K562 (cell line): Measurements from ENCODE around the gene C17orf78. TPM values are rescaled to one million over a fixed set of nuclear protein-coding genes. Genes with fewer than 3 reads are reported as not detected.

Experiments used
- ATAC-seq: fragments of 200-7000 bp; cut with Tn5 transposase; 3 replicates; pipeline ENCODE4 v1.9.1; 2020; ENCODE audit warnings: moderate library complexity
- BruUV-seq: library from RNA; stranded (reverse); fragments of 400-500 nt; replicated peaks from 2 replicates; lab custom pipeline; 2021; lab: Mats Ljungman, UMichigan
- CTCF ChIA-PET: fragments of 300-600 bp; formaldehyde crosslinking; extraction: SDS; loops from one replicate; lab custom pipeline; 2021; ENCODE audit warnings: low intra/inter-chr PET ratio; lab: Yijun Ruan, JAX
- POLR2A ChIA-PET: fragments of 300-600, 350-650 bp; sonication (Branson Sonifier 250); formaldehyde crosslinking; extraction: SDS; loops from one replicate; lab custom pipeline; 2021; ENCODE audit warnings: antibody characterized with exemption, inconsistent platforms; lab: Yijun Ruan, JAX
- DNase-seq, 4 experiments: peaks; one replicate each; pipeline versions ENCODE4 v3.0.0 to v3.0.0-alpha.2; 2011 to 2018; ENCODE audit warnings: low spot score in 3 of 4, mixed read lengths in 3 of 4; ENCODE audit errors: extremely low read depth in 1 of 4
- FAIRE-seq: peaks from 2 replicates; lab custom pipeline; 2011; peaks lifted over from hg19 to GRCh38; lab: Jason Lieb, UNC
- H2AFZ ChIP-seq: 2 replicates; pipeline ENCODE4 v1.6.0; 2011; ENCODE audit warnings: low read depth, low read length, control low read depth, inconsistent platforms
- H3K27ac ChIP-seq: fragments of 200-600 bp; 3 replicates; pipeline ENCODE4 v1.8.0; 2011; ENCODE audit warnings: low read depth, mild to moderate bottlenecking, control low read depth, inconsistent platforms, low read length, moderate library complexity, mixed read lengths; ENCODE audit errors: extremely low read depth
- H3K27me3 ChIP-seq, 2 experiments: fragments of 300-600 bp in 1 of 2; 2 replicates in 1 of 2; 3 replicates in 1 of 2; pipeline versions ENCODE4 v1.6.0 to v1.8.0; 2011; ENCODE audit warnings: inconsistent platforms in 2 of 2, low read length in 2 of 2, mild to moderate bottlenecking in 1 of 2, mixed read lengths in 1 of 2, moderate library complexity in 1 of 2; ENCODE audit not compliant: control insufficient read depth in 2 of 2, insufficient read depth in 2 of 2
- H3K36me3 ChIP-seq: fragments of 300-600 bp; 3 replicates; pipeline ENCODE4 v1.8.0; 2011; ENCODE audit warnings: mild to moderate bottlenecking, low read length, inconsistent platforms; ENCODE audit not compliant: control insufficient read depth, insufficient read depth
- H3K4me1 ChIP-seq, 2 experiments: fragments of 200-600 bp in 1 of 2; replicated peaks in 1 of 2; 2 replicates in 1 of 2; 3 replicates in 1 of 2; pipeline versions ENCODE4 v1.5.1 to v1.8.0; 2011; ENCODE audit warnings: inconsistent platforms in 2 of 2, low read length in 2 of 2, mild to moderate bottlenecking in 1 of 2, mixed read lengths in 1 of 2, moderate library complexity in 1 of 2; ENCODE audit not compliant: control insufficient read depth in 2 of 2, insufficient read depth in 2 of 2
- H3K4me2 ChIP-seq: 2 replicates; pipeline ENCODE4 v1.6.1; 2011; ENCODE audit warnings: low read length, control low read depth, inconsistent platforms, mixed read lengths; ENCODE audit not compliant: insufficient read depth
- H3K4me3 ChIP-seq: fragments of 200-600 bp; sonication (generic), shearing (Covaris generic); 2 replicates; pipeline ENCODE4 v1.5.1; 2016; ENCODE audit warnings: control low read depth, inconsistent platforms
- H3K79me2 ChIP-seq: fragments of 200-600 bp; 3 replicates; pipeline ENCODE4 v1.8.0; 2011; ENCODE audit warnings: low read length, inconsistent platforms; ENCODE audit not compliant: control insufficient read depth, insufficient read depth
- H3K9ac ChIP-seq, 2 experiments: 2 replicates each; pipeline versions ENCODE4 v1.6.0 to v1.6.1; 2011; ENCODE audit warnings: low read depth in 2 of 2, low read length in 2 of 2, control low read depth in 1 of 2, inconsistent platforms in 1 of 2, mild to moderate bottlenecking in 1 of 2, mixed read lengths in 1 of 2; ENCODE audit not compliant: insufficient read depth in 1 of 2
- H3K9me1 ChIP-seq: one replicate; pipeline ENCODE4 v1.6.0; 2011; ENCODE audit warnings: inconsistent platforms, mild to moderate bottlenecking, low read length, moderate library complexity; ENCODE audit not compliant: control insufficient read depth, insufficient read depth
- H3K9me3 ChIP-seq: replicated peaks from 2 replicates; pipeline ENCODE4 v1.5.1; 2011; ENCODE audit warnings: low read depth, low read length, inconsistent platforms; ENCODE audit not compliant: control insufficient read depth, insufficient read depth
- H4K20me1 ChIP-seq: replicated peaks from 2 replicates; pipeline ENCODE4 v1.6.1; 2011; ENCODE audit warnings: low read length, inconsistent platforms, mixed read lengths; ENCODE audit not compliant: control insufficient read depth, insufficient read depth
- HNRNPUL1 ChIP-seq: fragments of 200-400 bp; formaldehyde crosslinking; IDR thresholded peaks from 2 replicates; pipeline ENCODE4 v1.6.1; 2017; ENCODE audit warnings: low read length
- JUNB ChIP-seq: fragments of 450-650 bp; formaldehyde crosslinking; conservative IDR thresholded peaks from 2 replicates; pipeline ENCODE4 v1.4.0; 2020; ENCODE audit warnings: mild to moderate bottlenecking
- MCM5 ChIP-seq: fragments of 450-650 bp; IDR thresholded peaks from 2 replicates; pipeline ENCODE4 v1.6.1; 2016; ENCODE audit warnings: low read depth
- NFE2 ChIP-seq: IDR thresholded peaks from 2 replicates; pipeline ENCODE4 v1.6.1; 2014; ENCODE audit warnings: antibody characterized with exemption, low read depth
- ZFX ChIP-seq: sonication (generic); formaldehyde crosslinking; IDR thresholded peaks from 2 replicates; pipeline ENCODE4 v1.8.0; 2022; ENCODE audit warnings: mild to moderate bottlenecking, missing genetic modification reagents, moderate library complexity
- WGBS: fragments of 100-300 bp; shearing (Covaris generic); methylation state at CpG from one replicate; pipeline ENCODE4 v1.1.6; 2016; ENCODE audit warnings: low coverage, mixed read lengths; ENCODE audit not compliant: insufficient coverage; ENCODE audit errors: missing lambda C conversion rate; 5-methylcytosine and 5-hydroxymethylcytosine counted together
- in situ Hi-C: fragments of 300-500 bp; cut with MboI; formaldehyde crosslinking; loops from 4 replicates; pipeline ENCODE4 v1.15.0; 2018; ENCODE audit warnings: inconsistent platforms, mixed read lengths
- intact Hi-C: fragments of 100-400 bp; cut with micrococcal nuclease; formaldehyde crosslinking; loops from 2 replicates; pipeline ENCODE4 v1.14.2; 2022
- polyA plus RNA-seq, 8 experiments: library from polyadenylated mRNA; depleted of rRNA in 4 of 8; stranded (reverse) in 5 of 8; unstranded in 3 of 8; fragments of >200 nt; fragmentation: Nextera tagmentation in 2 of 8; fragmentation: Illumina TruSeq in 1 of 8; extraction: Ambion mirVana in 2 of 8; extraction: Trizol in 1 of 8; gene quantifications; 2 replicates each; pipeline versions ENCODE4 v1.2.1 to v1.2.3, GENCODE V29; 2011 to 2014; ENCODE audit warnings: inconsistent platforms in 1 of 8, missing spikeins in 1 of 8
- total RNA-seq, 7 experiments: library from RNA; depleted of rRNA in 6 of 7; stranded (reverse); fragments of >200 nt in 6 of 7; fragmentation: Illumina TruSeq in 2 of 7; extraction: Trizol in 2 of 7; gene quantifications; 2 replicates each; pipeline versions ENCODE4 v1.2.1 to v1.2.3, GENCODE V29; 2011 to 2021; ENCODE audit warnings: low replicate concordance in 1 of 7
- TF ChIP-seq, protein P1 (sequence below): fragments of 450-650 bp; IDR thresholded peaks from 2 replicates; pipeline ENCODE4 v1.6.1; 2016; ENCODE audit warnings: low read depth, mild to moderate bottlenecking, moderate library complexity

The C17orf78 gene
- total and polyA plus RNA-seq, 9 of the 15 experiments (the other 6 are each of a cell fraction or from before 2014, with no cell fraction given), result not detected

DNA sequence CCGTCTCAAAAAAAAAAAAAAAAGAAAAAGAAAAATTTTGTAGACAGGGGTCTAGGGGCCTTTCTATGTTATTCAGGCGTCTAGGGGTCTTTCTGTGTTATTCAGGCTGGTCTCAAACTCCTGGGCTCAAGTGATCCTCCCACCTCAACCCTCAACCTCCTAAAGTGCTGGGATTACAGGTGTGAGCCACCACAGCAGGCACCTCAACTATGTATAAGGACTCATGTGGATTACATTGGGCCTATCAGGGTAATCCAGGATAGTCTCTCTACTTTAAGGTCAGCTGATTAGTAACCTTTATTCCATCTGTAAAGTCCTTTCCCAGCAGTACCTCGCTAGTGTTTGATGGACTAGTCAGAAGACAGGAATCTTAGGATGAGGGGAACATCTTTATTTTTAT lies 53.3 kb downstream of the C17orf78 start:
- H2AFZ ChIP-seq, result no peak overlapping the region
- no peaks in the 10 kb centered on the region for H3K9me1 ChIP-seq
- FAIRE-seq (no peak), DNase-seq (no peak), ATAC-seq (peak; percentile 39; the same call in 1 of the 3 replicates)
- H3K9ac ChIP-seq, result no peak overlapping the region
- H4K20me1 ChIP-seq, result no peaks in the 10 kb centered on the region
- H3K4me3 ChIP-seq, result no peak overlapping the region
- CTCF ChIA-PET, result interaction anchor here (0.6 kb wide), 1 partner anchor 351 kb away, joined by 3 read pairs; no protein-coding TSS in a partner anchor
- no peaks in the 10 kb centered on the region for H3K27me3 ChIP-seq
- POLR2A ChIA-PET, result interaction anchor here (1.0 to 1.4 kb wide), 3 partner anchors 8 to 62 kb away, joined by 3 to 12 read pairs (median 4); no protein-coding TSS in a partner anchor
- peaks cover 5 to 11% of the 10 kb centered on the region in 2 experiments; a peak in 3 of 5 replicates for H3K4me1 ChIP-seq
- no peak overlapping the region for H3K27ac ChIP-seq
- WGBS, result 55% methylated on average over 2 of the region's 3 CpGs
- H3K9me3 ChIP-seq, result no peaks in the 10 kb centered on the region
- in situ Hi-C loops, result no loop called here
- H3K36me3 ChIP-seq, result peaks cover 69% of the 10 kb centered on the region
- intact Hi-C loops, result no loop called here
- no TSS peak for BruUV-seq
- H3K4me2 ChIP-seq, result no peak overlapping the region
- no peak for TF ChIP-seq JUNB (CRISPR knock-in tag)
- TF ChIP-seq HNRNPUL1, result no peak
- H3K79me2 ChIP-seq, result no peaks in the 10 kb centered on the region

DNA sequence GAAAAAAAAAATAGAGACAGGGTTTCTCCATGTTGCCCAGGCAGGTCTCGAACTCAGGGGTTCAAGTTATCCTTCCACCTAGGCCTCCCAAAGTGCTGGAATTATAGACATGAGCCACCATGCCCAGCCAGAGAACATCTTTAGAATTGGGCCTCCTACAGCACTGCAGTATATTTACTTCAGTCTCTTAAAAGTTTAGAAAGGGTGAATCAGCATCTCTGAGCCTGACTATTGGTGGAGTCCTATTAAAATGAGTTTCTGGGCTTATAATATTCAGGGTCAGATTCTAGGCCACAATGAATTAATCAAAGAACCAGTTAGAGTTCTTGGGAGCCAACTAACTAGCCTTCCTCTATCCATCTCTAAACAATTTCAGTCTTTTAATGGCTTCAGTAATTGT lies 53.7 kb downstream of the C17orf78 start:
- Histone ChIP-seq H3K4me2 (no peak overlapping the region), H3K27me3 (no peaks in the 10 kb centered on the region), H4K20me1 (no peaks in the 10 kb centered on the region), H3K4me1 (peaks cover 5 to 11% of the 10 kb centered on the region in 2 experiments; a peak in 3 of 5 replicates), H3K4me3 (no peak overlapping the region), H2AFZ (no peak overlapping the region), H3K9me3 (no peaks in the 10 kb centered on the region), H3K27ac (peak overlapping the region; percentile 34; the same call in 1 of the 3 replicates), H3K9ac (no peak overlapping the region), H3K36me3 (peaks cover 69% of the 10 kb centered on the region), H3K9me1 (no peaks in the 10 kb centered on the region), H3K79me2 (no peaks in the 10 kb centered on the region)
- no TSS peak for BruUV-seq
- ATAC-seq, result peak; percentile 57
- in situ Hi-C loops (no loop called here), intact Hi-C loops (no loop called here)
- CTCF ChIA-PET, result no interaction called here
- no peak for DNase-seq
- FAIRE-seq, result no peak
- POLR2A ChIA-PET, result interaction anchor here (0.5 to 1.4 kb wide), 5 partner anchors 9 to 1753 kb away, joined by 3 to 12 read pairs (median 4); partner anchors contain the start of gene DUSP14
- WGBS, result no CpG with 5 or more reads among the region's 1 CpG
- TF ChIP-seq MCM5, result no peak
- no peak for TF ChIP-seq ZFX
- TF ChIP-seq, protein P1, sequence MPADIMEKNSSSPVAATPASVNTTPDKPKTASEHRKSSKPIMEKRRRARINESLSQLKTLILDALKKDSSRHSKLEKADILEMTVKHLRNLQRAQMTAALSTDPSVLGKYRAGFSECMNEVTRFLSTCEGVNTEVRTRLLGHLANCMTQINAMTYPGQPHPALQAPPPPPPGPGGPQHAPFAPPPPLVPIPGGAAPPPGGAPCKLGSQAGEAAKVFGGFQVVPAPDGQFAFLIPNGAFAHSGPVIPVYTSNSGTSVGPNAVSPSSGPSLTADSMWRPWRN, result no peak
- 0 out of 2 replicates have a peak, but pooled peaks have one; percentile 18 for TF ChIP-seq NFE2
